22Rv1 (cell line): ENCODE data around the gene MVK.

Source experiments
- H3K27ac ChIP-seq: fragments of 450-650 bp; 2 replicates; pipeline ENCODE4 v1.5.1; 2017
- ZFX ChIP-seq: fragments of 450-650 bp; IDR thresholded peaks from 2 replicates; pipeline ENCODE4 v1.6.1; 2017; ENCODE audit warnings: antibody characterized with exemption, borderline replicate concordance
- TF ChIP-seq, protein P1 (sequence below): fragments of 450-650 bp; IDR thresholded peaks from 2 replicates; pipeline ENCODE4 v1.5.1; 2017; ENCODE audit warnings: mild to moderate bottlenecking

MVK gene

DNA sequence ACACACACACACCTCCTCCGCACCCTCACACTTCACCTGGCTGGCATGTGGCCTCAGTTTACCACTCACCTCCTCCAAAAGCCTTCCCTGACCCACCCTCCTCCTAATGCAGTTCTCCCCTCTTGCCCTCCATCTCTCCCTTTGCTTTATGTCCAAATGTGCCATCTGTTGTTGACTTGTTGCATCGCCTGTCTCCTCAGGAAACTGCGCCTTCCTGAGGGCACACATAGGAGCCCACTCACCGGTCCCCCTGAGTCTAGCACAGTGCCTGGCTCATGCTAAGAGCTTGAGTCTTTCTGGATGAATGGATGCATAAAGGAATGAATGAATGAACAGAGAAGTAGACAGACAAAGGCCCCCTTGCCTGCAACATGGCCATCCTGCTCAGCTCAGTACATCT lies 34.0 kb downstream of the MVK start:
- TF ChIP-seq, protein P1, sequence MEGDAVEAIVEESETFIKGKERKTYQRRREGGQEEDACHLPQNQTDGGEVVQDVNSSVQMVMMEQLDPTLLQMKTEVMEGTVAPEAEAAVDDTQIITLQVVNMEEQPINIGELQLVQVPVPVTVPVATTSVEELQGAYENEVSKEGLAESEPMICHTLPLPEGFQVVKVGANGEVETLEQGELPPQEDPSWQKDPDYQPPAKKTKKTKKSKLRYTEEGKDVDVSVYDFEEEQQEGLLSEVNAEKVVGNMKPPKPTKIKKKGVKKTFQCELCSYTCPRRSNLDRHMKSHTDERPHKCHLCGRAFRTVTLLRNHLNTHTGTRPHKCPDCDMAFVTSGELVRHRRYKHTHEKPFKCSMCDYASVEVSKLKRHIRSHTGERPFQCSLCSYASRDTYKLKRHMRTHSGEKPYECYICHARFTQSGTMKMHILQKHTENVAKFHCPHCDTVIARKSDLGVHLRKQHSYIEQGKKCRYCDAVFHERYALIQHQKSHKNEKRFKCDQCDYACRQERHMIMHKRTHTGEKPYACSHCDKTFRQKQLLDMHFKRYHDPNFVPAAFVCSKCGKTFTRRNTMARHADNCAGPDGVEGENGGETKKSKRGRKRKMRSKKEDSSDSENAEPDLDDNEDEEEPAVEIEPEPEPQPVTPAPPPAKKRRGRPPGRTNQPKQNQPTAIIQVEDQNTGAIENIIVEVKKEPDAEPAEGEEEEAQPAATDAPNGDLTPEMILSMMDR: no peak
- TF ChIP-seq ZFX: no peak
- no peak overlapping the region for H3K27ac ChIP-seq

DNA sequence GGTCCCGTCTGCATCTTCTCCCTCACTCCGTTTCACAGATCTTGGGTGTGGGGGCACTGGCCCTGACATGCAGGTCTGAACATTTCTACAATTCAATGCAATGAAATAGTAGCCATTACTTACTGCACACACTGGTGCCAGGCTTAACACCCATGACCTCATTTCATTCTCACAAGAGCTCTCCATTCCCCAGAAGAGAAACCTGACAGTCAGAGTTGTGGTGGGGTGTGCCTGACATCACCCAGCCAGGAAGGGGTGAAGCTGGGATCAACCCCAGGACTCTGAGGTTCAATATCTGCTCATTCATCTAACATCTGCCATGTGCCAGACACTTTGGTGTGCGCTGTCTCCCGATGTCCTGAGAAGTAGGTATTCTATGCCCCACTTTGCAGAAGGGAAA lies 34.7 kb downstream of the MVK start:
- H3K27ac ChIP-seq: no peak overlapping the region
- no peak for TF ChIP-seq ZFX
- TF ChIP-seq, protein P1: no peak

DNA sequence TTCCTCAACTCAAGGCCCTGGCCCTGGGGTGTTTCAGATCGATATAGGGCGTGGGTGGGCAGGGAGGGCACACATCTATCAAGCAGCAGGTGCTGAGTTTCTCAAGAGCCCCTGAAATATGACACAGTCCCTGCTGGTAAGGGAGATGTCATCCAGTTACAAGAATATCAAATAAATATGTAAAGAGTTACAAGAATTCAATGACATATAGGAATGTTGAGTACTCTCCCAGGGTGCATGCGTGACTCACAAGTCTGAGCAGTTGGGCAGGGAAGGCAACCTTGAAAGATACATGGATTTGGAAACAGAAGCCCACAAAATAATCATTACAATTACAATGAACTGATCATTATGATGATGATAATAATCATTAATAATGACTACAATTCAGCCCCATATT lies 35.2 kb downstream of the MVK start:
- no peak overlapping the region for H3K27ac ChIP-seq
- TF ChIP-seq, protein P1: no peak
- no peak for TF ChIP-seq ZFX

DNA sequence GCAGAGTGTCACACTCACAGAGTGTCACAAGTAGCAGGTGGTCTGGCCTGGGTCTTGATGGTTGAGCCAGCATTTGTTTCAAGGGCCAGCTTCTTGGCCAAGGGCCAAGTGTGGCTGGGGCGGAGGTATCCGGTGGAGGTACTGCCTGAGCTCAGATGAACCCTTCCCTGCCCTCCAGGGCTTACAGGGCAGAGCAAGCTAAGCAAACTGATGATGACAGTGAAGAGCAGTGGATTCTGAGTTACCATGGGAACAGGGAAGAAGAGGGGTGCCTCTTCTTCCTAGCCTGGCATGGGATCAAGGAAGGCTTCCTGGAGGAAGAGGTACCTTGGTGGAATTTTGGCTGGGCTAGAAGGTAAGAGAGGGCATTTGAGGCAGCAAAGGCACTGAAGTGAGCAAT lies 35.7 kb downstream of the MVK start:
- no peak overlapping the region for H3K27ac ChIP-seq
- TF ChIP-seq, protein P1: no peak
- TF ChIP-seq ZFX: no peak

DNA sequence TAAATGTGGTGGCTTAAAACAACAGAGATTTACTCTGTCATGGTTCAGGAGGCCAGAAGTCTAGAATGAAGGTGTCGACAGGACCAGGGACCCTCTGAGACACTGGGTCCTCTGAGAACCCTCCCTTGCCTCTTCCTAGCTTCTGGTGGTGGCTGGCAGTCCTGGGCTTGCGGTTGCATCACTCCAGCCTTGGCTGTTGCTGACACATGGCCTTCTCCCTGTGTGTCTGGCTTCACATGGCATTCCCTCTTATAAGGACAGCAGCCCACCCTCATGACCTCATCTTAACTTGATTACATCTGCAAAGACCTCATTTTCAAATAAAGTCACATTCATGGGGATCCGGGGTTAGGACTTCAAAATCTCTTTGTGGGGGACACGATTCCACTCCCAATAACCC lies 36.9 kb downstream of the MVK start:
- TF ChIP-seq, protein P1: no peak
- TF ChIP-seq ZFX: no peak
- no peak overlapping the region for H3K27ac ChIP-seq

DNA sequence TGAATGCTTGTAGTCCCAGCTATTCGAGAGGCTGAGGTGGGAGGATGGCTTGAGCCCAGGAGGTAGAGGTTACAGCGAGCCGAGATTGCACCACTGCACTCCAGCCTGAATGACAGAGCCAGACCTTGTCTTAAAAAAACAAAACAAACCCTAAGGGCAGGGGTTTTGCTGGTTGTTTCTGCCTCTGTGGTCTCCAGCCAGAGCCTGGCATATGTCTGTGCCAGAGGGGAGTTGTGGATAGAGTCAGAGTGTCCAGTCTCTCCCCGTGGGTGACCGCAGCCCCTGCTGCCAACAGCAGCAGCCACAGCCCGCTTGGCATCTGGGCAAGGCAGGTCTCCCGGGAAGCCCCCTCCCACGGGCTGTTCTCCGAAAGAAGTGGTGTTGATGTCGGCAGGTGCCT lies 37.6 kb downstream of the MVK start:
- H3K27ac ChIP-seq: no peak overlapping the region
- TF ChIP-seq ZFX: no peak
- TF ChIP-seq, protein P1: no peak

DNA sequence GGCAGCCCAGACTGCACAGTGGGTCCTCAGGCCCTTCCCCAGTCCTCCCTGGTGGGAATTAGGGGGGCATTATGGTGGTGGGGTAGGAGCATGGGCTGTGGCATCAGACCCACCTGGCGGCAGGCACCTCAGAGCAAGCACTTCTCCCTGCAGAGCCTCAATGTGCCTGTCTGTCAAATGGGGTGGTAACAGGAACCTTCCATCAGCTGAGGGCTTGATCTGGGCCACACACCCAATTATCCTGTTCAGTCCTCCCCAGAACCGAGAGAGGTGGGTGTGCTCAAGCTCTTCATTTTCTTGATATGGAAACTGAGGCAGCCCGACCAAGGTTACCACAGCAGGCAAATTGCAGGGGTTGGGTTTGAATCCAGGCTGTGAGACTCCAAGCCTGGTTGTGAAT lies 38.4 kb downstream of the MVK start:
- TF ChIP-seq, protein P1: no peak
- no peak for TF ChIP-seq ZFX
- H3K27ac ChIP-seq: no peak overlapping the region
